H9 (cell line): ENCODE measurements around the gene RUVBL1. TPM values are rescaled to one million over a fixed set of nuclear protein-coding genes. Genes with fewer than 3 reads are reported as not detected.

Source experiments
- DNase-seq: peaks from one replicate; pipeline ENCODE4 v3.0.0-alpha.2; 2017
- H2AFZ ChIP-seq: one replicate; pipeline ENCODE4 v1.6.1; 2013; ENCODE audit warnings: mild to moderate bottlenecking, low read length, control low read depth, moderate library complexity
- H2AK5ac ChIP-seq: 2 replicates; pipeline ENCODE4 v1.6.1; 2013; ENCODE audit warnings: low read length, control low read depth, mixed read lengths; ENCODE audit not compliant: insufficient read length
- H2BK120ac ChIP-seq: one replicate; pipeline ENCODE4 v1.6.1; 2013; ENCODE audit warnings: low read depth, mild to moderate bottlenecking, low read length, control low read depth, inconsistent platforms; ENCODE audit not compliant: poor library complexity, severe bottlenecking
- H2BK12ac ChIP-seq: 2 replicates; pipeline ENCODE4 v1.6.1; 2013; ENCODE audit warnings: low read length, control low read depth, mixed read lengths, low read depth; ENCODE audit not compliant: insufficient read length
- H2BK15ac ChIP-seq: 2 replicates; pipeline ENCODE4 v1.6.1; 2013; ENCODE audit warnings: low read depth, low read length, control low read depth
- H2BK20ac ChIP-seq: one replicate; pipeline ENCODE4 v1.6.1; 2013; ENCODE audit warnings: low read depth, mild to moderate bottlenecking, low read length, control low read depth, inconsistent platforms; ENCODE audit not compliant: poor library complexity, severe bottlenecking
- H2BK5ac ChIP-seq: 2 replicates; pipeline ENCODE4 v1.6.1; 2013; ENCODE audit warnings: low read length, control low read depth, mixed read lengths; ENCODE audit not compliant: insufficient read length
- H3K14ac ChIP-seq: 2 replicates; pipeline ENCODE4 v1.6.1; 2013; ENCODE audit warnings: low read length, control low read depth; ENCODE audit not compliant: insufficient read depth
- H3K18ac ChIP-seq: 2 replicates; pipeline ENCODE4 v1.6.1; 2013; ENCODE audit warnings: low read depth, mild to moderate bottlenecking, mixed read lengths, low read length, control low read depth; ENCODE audit not compliant: insufficient read length
- H3K23ac ChIP-seq: 2 replicates; pipeline ENCODE4 v1.6.1; 2013; ENCODE audit warnings: low read length, control low read depth, mixed read lengths, low read depth; ENCODE audit not compliant: insufficient read length
- H3K23me2 ChIP-seq: 2 replicates; pipeline ENCODE4 v1.6.1; 2013; ENCODE audit warnings: low read depth, mild to moderate bottlenecking, mixed read lengths, low read length, control low read depth; ENCODE audit not compliant: insufficient read length, poor library complexity, severe bottlenecking
- H3K27ac ChIP-seq: 2 replicates; pipeline ENCODE4 v1.5.1; 2013; ENCODE audit warnings: low read length, control low read depth, mixed read lengths, low read depth; ENCODE audit not compliant: insufficient read length
- H3K27me3 ChIP-seq: 2 replicates; pipeline ENCODE4 v1.6.1; 2013; ENCODE audit warnings: low read length, control low read depth, inconsistent platforms; ENCODE audit not compliant: insufficient read depth
- H3K4ac ChIP-seq: 2 replicates; pipeline ENCODE4 v1.6.1; 2013; ENCODE audit warnings: low read depth, mild to moderate bottlenecking, control low read depth, inconsistent platforms, low read length, moderate library complexity
- H3K4me1 ChIP-seq: 2 replicates; pipeline ENCODE4 v1.6.1; 2013; ENCODE audit warnings: low read length, control low read depth, inconsistent platforms; ENCODE audit not compliant: insufficient read depth
- H3K4me2 ChIP-seq: 2 replicates; pipeline ENCODE4 v1.6.1; 2013; ENCODE audit warnings: low read length, control low read depth, mixed read lengths; ENCODE audit not compliant: insufficient read length, insufficient read depth
- H3K56ac ChIP-seq: 2 replicates; pipeline ENCODE4 v1.6.1; 2013; ENCODE audit warnings: low read depth, mild to moderate bottlenecking, mixed read lengths, low read length, control low read depth; ENCODE audit not compliant: insufficient read length
- H3K79me1 ChIP-seq: 2 replicates; pipeline ENCODE4 v1.6.1; 2013; ENCODE audit warnings: low read depth, mild to moderate bottlenecking, moderate library complexity, low read length, control low read depth, inconsistent platforms; ENCODE audit not compliant: insufficient read depth, poor library complexity, severe bottlenecking
- H3K79me2 ChIP-seq: 2 replicates; pipeline ENCODE4 v1.6.1; 2013; ENCODE audit warnings: low read length, control low read depth, inconsistent platforms; ENCODE audit not compliant: insufficient read depth
- H3K9ac ChIP-seq: 2 replicates; pipeline ENCODE4 v1.6.1; 2013; ENCODE audit warnings: low read length, control low read depth, mixed read lengths; ENCODE audit not compliant: insufficient read length; ENCODE audit errors: extremely low read depth
- H3K9me3 ChIP-seq: one replicate; pipeline ENCODE4 v1.6.1; 2013; ENCODE audit warnings: low read depth, low read length, inconsistent platforms; ENCODE audit not compliant: control insufficient read depth
- H3T11ph ChIP-seq: one replicate; pipeline ENCODE4 v1.6.1; 2013; ENCODE audit warnings: mild to moderate bottlenecking, low read length, control low read depth, inconsistent platforms
- H4K20me1 ChIP-seq: one replicate; pipeline ENCODE4 v1.6.1; 2013; ENCODE audit not compliant: control insufficient read depth, insufficient read length, insufficient read depth
- H4K5ac ChIP-seq: 2 replicates; pipeline ENCODE4 v1.6.1; 2013; ENCODE audit warnings: low read depth, mild to moderate bottlenecking, mixed read lengths, low read length, control low read depth; ENCODE audit not compliant: insufficient read length
- H4K8ac ChIP-seq: replicated peaks from 2 replicates; pipeline ENCODE4 v1.6.1; 2013; ENCODE audit warnings: low read length, control low read depth, mixed read lengths, low read depth; ENCODE audit not compliant: insufficient read length
- H4K91ac ChIP-seq: 2 replicates; pipeline ENCODE4 v1.6.1; 2013; ENCODE audit warnings: low read depth, mild to moderate bottlenecking, moderate library complexity, mixed read lengths, low read length, control low read depth; ENCODE audit not compliant: insufficient read length
- H3K27ac Mint-ChIP-seq, 3 experiments: 2 replicates in 2 of 3; 3 replicates in 1 of 3; pipeline ENCODE4 v1.8.0; 2020 to 2021; ENCODE audit warnings: mixed read lengths in 3 of 3, mild to moderate bottlenecking in 1 of 3, moderate library complexity in 1 of 3
- H3K27me3 Mint-ChIP-seq: 2 replicates; pipeline ENCODE4 v1.8.0; 2021; ENCODE audit warnings: low read depth, mild to moderate bottlenecking, moderate library complexity, mixed read lengths
- H3K36me3 Mint-ChIP-seq, 3 experiments: 2 replicates in 2 of 3; 3 replicates in 1 of 3; pipeline ENCODE4 v1.8.0; 2020 to 2021; ENCODE audit warnings: low read depth in 3 of 3, mixed read lengths in 3 of 3; ENCODE audit not compliant: insufficient read depth in 1 of 3
- H3K4me1 Mint-ChIP-seq, 2 experiments: 2 replicates each; pipeline ENCODE4 v1.8.0; 2020; ENCODE audit warnings: mixed read lengths in 2 of 2
- H3K4me3 Mint-ChIP-seq, 2 experiments: 2 replicates in 1 of 2; 3 replicates in 1 of 2; pipeline ENCODE4 v1.8.0; 2020 to 2021; ENCODE audit warnings: mild to moderate bottlenecking in 2 of 2, mixed read lengths in 2 of 2, moderate library complexity in 1 of 2
- H3K9me3 Mint-ChIP-seq, 2 experiments: 2 replicates in 1 of 2; 3 replicates in 1 of 2; pipeline ENCODE4 v1.8.0; 2020; ENCODE audit warnings: mild to moderate bottlenecking in 2 of 2, mixed read lengths in 2 of 2, moderate library complexity in 1 of 2
- CTCF ChIP-seq: fragments of 200-600 bp; sonication (generic); conservative IDR thresholded peaks from 3 replicates; pipeline ENCODE4 v1.8.0; 2021; ENCODE audit warnings: antibody characterized with exemption, mild to moderate bottlenecking
- WGBS: extraction: QIAGEN DNeasy Blood & Tissue Kit; methylation state at CpG from one replicate; pipeline ENCODE4 v1.1.7; 2013; ENCODE audit warnings: missing lambda C conversion rate, low lambda C conversion rate, mixed read lengths; ENCODE audit not compliant: insufficient read length; ENCODE audit errors: extremely low coverage; 5-methylcytosine and 5-hydroxymethylcytosine counted together
- total RNA-seq: library from RNA; stranded (reverse); gene quantifications from 2 replicates; pipeline ENCODE4 v1.2.1, GENCODE V29; 2021

The RUVBL1 gene
- total RNA-seq, 1 experiment from 2014 or later, result 99.6 TPM

GRCh38 chr3:128173200-128173599 is 49.6 kb upstream of the RUVBL1 start:
- Histone ChIP-seq H2BK20ac (no peak overlapping the region), H2BK15ac (no peak overlapping the region), H2AK5ac (no peak overlapping the region), H3K27ac (no peak overlapping the region), H4K20me1 (no peaks in the 10 kb centered on the region), H3K14ac (no peak overlapping the region), H2BK120ac (no peak overlapping the region), H4K91ac (no peak overlapping the region), H3K9ac (no peak overlapping the region), H3K27me3 (no peaks in the 10 kb centered on the region), H3K9me3 (no peaks in the 10 kb centered on the region), H4K8ac (no peak overlapping the region), H2BK5ac (no peak overlapping the region), H2AFZ (no peak overlapping the region), H3K4ac (no peak overlapping the region), H4K5ac (no peak overlapping the region), H3K4me2 (no peak overlapping the region), H3K79me2 (no peaks in the 10 kb centered on the region), H3K56ac (no peak overlapping the region), H3K79me1 (no peaks in the 10 kb centered on the region), H3K18ac (no peak overlapping the region), H3K23ac (no peak overlapping the region), H2BK12ac (no peak overlapping the region), H3K23me2 (no peaks in the 10 kb centered on the region), H3T11ph (no peak overlapping the region), H3K4me1 (peaks cover 4% of the 10 kb centered on the region; the same call in 1 of the 2 replicates)
- Mint-ChIP-seq H3K27ac (no peak overlapping the region), H3K4me3 (no peak overlapping the region), H3K36me3 (no peaks in the 10 kb centered on the region; a peak in 1 of 7 replicates), H3K9me3 (no peaks in the 10 kb centered on the region; a peak in 1 of 5 replicates), H3K4me1 (peaks cover 32 to 40% of the 10 kb centered on the region in 2 experiments), H3K27me3 (no peaks in the 10 kb centered on the region)
- WGBS, result no CpG with 5 or more reads among the region's 8 CpGs
- DNase-seq, result no peak
- no peak for TF ChIP-seq CTCF
